HG03095 (cell line): ENCODE results near the gene SH3BGR.
"Not testable (repeated sequence)": the region's sequence is repeated elsewhere in the genome, so short reads cannot be mapped to it uniquely, and the experiment has no call there.

ENCODE experiments used
- ATAC-seq: cut with Tn5 transposase; IDR thresholded peaks from one replicate; pipeline ENCODE4 v1.9.1; 2021; ENCODE audit warnings: moderate library complexity; ENCODE audit not compliant: unreplicated experiment

The SH3BGR gene

DNA sequence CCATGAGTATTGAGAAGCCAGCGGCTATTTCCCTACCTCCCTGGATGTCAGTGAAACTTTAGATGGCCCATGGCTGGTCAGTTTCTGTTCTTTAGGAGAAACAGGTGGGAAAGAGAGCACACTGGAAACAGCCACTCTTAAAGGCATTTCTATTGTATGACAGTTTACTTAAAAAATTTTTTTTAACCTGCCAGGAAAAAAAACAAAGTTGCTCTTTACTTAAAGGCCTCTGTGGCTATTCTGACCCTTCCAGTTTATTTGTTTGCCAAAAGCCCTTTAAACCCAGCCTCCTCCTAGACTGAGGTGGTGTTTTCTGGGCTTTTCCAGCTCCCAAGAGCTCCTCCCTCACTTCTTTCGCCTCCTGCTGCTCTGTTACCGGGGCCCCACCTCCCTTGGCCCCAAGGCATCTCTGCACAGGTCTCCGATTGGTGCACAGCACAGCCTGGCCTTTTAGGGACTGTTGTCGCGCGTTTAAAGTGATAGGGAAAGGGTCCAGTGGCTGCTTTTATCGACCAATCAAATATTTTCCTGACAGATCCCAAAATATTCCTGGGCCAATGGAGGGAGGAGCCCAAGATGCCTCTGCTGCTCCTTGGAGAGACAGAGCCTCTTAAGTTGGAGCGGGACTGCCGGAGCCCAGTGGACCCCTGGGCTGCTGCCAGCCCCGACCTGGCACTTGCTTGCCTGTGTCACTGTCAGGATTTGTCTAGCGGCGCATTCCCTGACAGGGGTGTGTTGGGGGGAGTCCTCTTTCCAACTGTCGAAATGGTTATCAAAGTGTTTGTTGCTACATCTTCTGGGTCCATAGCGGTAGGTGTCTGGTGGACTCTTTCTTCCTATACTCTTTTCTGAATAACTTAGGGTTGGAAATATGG, at the start of gene SH3BGR:
TSS of gene SH3BGR (plus strand) at position 639 of the 875 bp plus-strand sequence. CDS start at position 766, 127 bp downstream.
- no peak for ATAC-seq

DNA sequence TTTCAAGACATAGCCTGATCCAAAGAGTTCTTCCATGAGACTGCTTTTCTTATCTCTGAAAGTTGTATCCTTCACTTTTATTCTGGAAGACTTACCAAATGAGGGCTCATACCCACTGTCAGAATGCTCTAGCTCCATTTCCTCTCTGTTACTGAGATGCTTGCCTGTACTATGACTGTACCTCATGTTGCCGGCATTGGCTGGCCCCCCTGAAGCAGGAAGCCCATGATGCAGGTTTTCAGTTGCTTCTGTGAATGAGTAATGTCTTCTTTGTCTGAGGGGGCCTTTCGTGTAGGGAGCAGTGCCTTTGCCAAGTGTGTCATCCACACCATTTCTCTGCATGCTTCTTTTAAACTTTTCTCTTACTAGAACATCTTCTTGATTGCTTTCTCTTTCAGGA, 45.7 kb upstream of the SH3BGR start:
- ATAC-seq = no peak

DNA sequence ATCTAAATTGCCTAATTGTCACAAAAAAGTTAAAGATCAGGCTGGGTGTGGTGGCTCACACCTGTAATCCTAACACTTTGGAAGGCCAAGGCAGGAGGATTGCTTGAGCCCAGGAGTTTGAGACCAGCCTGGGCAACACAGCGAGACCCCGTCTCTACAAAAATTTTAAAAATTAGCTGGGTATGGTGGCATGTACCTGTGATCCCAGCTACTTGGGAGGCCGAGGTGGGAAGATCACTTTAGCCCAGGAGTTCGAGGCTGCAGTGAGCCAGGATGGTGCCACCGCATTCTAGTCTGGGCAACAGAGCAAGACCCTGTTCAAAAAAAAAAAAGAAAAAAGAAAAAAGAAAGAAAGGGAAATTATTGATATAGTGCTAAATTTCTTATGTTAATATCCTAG, 32.6 kb upstream of the SH3BGR start:
- ATAC-seq = not testable (repeated sequence)

DNA sequence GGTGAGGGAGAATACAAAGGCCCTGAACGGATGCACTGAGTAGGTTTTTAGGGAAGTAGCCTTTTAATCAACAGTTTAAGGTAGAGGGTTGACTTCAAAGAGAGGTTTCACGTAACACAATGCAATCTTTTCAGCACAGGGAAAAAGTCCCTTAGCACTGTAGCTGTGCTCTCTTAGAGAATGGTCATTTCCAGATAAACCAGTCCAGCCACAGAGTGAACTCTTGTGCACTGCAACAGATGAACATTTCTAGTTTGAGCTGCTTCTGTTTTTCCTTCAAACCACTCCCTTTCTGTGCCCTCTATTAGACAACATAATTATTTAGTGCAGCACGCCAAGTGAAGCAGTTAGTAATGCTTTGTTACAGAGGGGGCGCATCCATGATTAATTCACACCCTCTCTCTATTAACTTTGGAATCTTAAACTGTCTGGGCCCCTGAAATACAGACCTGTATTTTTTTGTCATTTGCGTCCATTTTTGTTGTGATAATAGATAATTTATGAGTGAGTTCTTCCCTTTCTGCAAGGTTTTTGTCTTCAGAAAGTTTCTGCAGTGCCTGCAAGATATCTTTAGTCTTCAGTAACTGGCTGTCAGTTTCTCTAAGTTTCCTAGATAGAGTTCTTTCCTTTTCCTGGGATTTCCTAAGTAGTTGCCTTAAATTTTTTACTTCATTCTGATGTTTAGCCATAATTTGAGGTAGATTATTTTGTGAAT, 29.1 kb upstream of the SH3BGR start:
- no peak for ATAC-seq

DNA sequence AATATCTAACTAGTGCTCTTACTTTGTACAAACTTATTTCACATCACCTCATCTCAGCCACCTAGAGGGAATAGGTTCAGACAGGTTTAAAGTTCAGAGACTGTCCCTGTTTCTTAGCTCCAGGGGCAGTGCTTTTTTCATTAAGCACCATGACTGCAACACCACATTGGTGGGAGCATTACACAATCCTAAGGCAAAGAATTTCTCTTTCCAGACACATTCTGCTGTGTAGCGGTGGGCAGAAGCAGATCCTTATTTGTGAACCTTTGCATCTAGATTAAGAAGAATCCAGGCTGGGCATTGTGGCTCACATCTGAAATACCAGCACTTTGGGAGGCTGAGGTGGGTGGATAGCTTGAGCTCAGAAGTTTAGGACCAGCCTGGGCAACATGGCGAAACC, 22.3 kb upstream of the SH3BGR start:
- no peak for ATAC-seq

DNA sequence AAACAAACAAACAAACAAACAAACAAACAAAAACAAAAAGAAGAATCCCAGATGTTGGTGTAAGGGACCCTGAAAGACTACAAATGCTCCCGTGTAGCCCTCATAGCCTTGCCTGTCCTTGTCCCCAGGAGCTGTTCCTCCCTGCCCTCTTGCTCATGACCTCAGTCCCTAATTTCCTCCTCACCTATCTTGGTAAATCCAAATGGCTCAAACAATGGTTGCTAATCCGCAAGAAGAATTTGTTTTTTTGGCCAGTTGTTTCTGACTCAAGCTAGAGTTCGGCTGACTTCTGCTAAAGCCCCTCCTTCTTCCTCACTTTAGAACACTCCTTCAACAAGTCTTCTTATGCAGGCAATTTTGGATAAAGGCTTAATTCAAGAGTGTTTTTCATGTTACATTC, 21.8 kb upstream of the SH3BGR start:
- ATAC-seq = no peak

DNA sequence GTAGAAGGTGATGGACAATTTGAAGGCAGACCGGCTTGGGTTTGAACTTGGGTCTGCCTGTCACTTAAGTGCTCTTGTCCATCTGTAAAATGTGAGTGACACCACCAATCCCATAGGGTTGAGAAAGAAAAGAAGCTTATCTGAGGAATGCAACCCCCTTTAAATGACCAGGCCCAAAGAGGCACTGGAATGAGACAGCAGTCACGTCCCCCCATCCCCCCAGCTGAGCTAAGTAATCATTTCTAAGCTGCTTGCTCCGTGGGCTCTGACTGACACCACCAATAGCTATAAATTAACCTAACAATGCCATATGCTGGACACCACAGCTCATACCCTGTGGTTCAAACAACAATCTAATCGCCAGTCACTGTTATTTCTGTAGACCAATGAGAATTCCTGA, 21.3 kb upstream of the SH3BGR start:
- ATAC-seq = no peak

DNA sequence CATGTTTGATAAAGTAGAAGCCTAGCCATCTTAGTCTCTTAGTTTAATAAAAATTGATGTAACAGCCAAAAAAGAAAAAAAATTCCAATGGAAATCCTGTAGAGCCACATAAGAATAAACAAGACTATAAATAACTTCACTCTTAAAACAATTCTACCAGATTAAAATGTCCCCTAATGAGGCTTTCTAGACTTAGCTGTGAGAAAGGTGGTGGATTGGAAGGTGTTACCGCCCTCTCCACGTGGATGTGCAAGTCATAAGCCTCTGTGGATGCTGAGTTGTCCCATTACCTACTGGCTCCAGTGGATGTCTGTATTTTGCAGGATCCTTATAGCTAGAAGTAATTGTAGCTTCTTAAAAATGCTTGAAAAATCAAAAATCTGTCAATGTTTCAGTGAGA, 20.8 kb upstream of the SH3BGR start:
- ATAC-seq = no peak

DNA sequence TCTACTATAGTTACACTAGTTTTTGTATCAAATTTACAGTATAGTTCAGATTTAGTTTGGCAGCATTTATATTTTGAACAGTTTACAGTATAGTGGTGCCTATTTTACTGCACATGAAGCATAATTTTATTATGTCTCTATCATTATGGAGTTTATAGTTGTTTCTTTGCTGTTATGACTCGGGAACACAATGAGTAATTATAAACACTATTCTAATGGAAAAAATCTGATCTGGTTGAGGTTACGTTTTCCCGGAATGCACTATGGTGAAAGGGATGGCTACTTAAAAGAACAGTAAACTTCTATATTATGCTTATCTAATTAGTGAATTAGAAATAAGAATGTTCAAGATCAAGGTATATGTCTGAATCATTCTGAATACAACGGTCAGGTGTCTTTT, 16.8 kb upstream of the SH3BGR start:
- no peak for ATAC-seq

DNA sequence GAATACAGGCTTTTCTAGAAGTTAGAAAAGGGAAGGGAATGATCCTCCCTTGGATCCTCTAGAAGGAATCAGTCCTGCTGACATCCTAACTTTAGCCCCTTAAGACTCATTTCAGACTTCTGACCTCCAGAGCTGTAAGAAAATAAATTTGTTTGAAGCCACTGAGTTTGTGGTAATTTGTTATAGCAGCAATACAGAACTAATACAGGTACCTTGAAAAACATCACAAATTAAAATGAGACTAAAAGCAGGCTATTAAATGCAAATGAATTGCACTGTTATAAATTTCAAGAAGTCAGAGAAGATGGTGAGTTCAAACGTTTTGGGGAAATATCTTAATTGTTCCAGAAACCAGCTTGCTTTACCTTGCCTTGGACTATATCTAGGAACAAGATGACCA, 12.5 kb upstream of the SH3BGR start:
- no peak for ATAC-seq

DNA sequence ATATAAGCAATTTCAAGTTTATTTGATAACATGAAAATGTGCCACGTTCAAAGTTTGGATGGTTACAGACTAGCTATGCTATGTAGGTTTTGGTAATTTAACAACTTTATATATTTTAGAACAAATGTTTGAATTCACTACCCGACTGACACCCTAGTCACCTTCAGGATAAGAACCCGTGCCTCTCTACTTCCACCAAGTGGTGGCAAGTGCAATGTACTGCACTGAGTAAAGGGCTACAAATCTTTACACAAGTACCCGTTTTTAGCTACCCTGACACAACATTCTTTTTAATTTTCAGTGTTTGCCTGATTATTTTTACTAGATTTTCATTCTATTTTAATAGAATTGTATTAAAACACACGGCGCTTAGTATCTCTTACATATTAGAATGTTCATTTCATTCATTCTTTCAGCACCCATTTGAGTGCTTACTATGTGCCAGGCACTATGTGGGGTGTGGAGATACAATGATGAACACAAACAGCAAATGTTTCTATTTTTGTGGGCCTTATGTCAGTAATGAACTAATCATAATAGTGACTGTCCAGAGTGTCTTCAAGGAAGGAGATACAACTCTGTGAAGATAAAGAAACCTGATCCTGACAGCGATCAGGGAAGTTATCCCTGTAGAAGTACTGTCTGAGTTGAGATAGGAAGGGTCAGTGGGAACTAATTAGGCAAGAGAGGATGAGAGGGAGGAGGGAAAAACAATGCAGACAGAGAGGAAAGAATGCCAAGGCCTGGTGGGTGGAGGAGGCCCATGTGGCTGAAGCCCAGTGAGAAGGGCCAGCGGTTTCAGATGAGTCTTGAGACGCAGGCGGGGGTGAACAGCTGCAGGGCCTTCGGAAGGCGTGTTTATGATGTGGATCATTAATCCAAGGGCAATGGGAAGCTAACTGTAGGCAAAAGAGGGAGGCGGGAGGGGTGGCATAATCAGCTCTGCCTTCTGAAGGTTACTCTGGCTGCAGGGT, 10.0 kb upstream of the SH3BGR start:
- ATAC-seq = no peak

DNA sequence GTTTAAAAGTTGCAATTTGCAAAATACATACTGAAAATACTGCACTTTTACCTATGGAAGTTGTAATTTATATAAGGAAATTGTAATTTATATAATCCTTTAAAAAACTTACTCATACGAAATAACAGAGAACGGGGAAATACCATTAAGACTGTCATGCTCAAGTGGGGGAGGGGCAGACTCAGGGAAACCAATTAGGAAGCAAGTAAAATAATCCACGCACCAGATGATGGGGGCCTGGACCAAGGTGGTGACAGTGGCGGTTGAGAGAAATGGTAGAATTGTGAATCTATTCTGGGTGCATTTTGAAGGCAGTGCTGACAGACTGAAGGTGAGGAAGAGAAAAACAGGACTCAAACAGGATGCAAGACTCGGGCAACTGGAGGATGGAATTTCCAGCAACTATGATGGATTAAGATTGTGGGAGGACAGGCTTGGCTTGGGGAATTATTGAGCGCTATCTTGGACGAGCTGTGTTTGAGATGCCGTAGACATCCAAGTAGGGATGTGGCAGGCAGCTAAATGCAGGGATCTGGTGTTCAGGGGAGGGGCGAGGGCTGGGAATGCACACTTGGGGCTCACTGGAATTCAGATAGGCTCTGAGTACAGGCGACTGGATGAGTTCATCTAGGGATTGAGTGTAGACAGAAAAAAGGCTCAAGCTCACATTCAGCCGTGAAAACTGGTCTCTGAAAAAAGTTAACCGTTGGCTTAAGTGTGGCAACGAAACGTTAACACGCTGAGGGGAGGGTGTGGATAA, 7.2 kb upstream of the SH3BGR start:
- ATAC-seq = no peak

DNA sequence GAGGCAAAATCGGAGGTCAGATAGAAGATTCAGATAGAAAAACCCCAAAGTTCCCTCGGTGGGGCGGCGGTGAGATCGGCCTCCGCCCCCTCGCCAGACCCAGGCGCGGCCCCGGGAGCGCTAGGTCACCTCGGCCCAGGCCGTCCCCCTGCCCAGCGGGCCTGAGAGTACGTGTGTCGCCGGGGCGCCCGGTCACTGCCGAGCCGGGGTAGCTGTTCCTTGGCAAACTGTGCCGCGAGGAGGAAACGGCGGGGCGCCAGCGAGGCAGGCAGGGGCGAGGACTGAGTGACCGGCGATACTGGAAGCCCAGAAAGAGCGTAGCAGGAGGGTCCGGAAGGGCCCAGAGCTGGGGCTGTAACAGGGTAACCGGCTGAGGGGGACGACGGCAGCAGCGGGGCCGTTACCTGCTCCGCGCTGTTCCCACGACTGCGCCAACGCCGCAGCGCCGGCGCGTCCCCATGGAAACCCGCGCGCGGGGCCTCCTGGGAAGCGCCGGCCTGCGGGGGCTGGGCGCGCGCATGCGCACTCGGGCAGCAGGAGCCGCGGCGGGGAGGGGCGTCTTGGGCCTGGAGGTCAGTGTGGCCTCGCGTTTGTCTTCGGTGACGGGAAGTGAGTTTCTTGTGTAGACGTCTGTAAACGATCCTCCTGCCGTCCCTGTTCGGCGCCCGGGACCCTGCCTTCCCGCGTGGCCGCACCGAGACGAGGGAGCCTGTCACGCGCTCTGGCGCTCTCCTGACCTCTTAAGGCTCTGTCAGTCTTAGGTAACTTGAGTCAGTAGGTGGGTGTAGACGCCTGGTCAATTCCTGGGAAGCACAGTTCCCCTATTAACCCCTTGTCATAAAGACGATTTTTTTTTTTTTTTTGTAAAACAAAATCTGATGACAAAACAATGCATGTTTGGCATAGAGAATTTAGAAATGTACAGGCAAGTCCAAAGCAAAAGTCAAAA, 6.2 kb upstream of the SH3BGR start, which contains the start of gene LCA5L:
TSS of gene LCA5L (minus strand) at position 458 of the 949 bp plus-strand sequence. CDS start 17,285 bp downstream, outside the sequence.
- ATAC-seq = peak; percentile 93

DNA sequence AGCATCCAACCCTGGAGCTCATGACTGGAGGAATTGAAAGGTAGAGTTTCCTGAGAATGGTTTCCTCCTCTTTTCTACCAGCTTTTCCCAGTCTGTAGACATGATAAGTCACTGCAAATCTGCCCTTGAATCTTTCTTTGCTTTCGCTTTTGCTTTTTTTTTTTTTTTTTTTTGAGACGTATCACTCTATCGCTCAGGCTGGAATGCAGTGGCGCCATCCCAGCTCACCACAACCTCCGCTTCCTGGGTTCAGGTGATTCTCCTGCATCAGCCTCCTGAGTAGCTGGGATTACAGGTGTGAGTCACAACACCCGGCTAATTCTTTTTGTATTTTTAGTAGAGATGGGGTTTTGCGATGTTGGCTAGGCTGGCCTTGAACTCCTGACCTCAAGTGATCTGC, 4.5 kb upstream of the SH3BGR start:
- no peak for ATAC-seq

DNA sequence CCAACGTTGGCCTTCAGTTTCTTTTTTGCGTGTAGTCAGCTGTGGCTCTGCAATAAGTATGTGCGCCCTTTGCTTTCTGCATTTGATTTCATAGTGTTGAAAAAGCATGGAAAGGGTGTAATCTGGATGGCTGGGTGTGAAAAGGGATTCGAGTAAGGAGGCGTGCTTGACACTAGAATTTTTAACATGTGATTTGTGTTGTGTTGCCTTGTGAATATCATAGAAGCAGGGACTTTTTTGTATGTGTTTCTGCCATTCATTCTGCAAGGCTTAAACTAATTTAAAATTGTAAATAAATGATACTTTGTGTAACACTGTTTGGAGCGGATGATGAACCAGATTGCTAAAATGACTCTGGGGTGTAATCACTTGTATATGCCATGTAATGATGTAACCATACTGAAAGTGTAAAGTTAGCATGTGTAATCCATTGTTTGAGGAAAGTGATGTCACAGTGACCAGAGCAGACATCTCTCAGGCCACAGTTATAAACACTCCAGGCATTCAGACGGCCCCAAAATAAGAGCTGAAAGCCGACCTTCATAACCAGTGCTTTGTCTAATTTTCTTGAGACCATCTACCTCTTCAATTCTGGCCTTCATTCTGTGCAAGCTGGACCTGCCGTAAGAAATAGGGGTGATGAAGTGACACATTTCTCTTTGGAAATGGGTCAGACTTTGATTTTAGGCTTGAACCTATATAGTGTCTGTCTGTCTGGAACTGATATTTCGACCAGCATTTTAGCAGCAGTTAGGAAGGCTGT, 618 bp downstream of the SH3BGR start:
- no peak for ATAC-seq

DNA sequence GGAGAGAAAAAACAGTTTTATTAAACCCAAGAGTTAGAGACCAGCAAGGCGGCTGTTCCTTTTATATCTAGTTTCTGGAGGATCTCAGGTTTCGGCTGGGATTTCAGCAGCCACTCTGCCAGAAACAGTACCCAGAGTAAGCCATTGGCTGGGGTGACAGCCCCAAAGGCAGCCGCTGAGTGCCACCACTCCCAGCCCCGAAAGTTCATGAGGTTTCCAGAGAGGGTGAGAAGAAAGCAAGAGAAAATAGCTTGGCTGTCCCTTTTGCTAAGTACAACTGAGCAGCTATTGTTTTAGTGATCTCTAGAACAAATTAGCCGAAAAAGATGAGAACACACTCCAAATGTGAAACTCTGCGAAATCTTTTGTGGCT, 1.2 kb downstream of the SH3BGR start:
- no peak for ATAC-seq

DNA sequence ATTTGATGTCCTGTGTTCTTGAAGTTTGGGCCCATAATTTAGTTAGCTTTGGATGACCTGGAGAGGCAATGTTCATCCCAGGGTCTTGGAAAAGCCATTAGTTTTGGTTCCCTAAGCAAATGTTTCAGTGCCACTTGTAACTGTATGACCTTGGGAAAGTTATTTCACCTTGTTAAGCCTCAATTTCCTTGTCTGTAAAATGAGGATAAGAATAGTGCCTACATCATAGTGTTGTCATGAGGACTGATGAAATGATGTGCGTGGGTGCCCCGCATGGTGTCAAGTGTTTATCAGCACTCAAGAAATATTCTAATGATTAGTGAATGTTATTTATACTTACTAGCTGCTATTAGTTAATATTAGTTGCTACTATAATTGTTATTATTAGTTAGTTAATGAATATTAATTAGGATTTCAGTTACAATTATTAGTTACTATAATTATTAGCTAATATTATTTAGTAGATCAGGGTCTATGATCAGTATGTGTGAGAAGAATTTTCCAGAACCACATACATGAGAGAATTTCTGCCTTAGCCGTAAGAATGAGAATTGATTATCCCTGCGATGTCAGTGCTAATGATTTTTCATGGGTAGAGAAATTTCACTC, 1.9 kb downstream of the SH3BGR start:
- no peak for ATAC-seq
